Endothelial cell of umbilical vein (primary cell): Measurements from ENCODE around the gene RAB19. TPM values are rescaled to one million over a fixed set of nuclear protein-coding genes. Genes with fewer than 3 reads are reported as not detected.

ENCODE experiments used
- BruUV-seq: library from RNA; stranded (reverse); fragments of 400-500 nt; replicated peaks from 2 replicates; lab custom pipeline; 2021; lab: Mats Ljungman, UMichigan
- CTCF ChIA-PET: fragments of 300-600, 350-600 bp; sonication (Branson Sonifier 250); formaldehyde crosslinking; loops from one replicate; lab custom pipeline; 2021; ENCODE audit warnings: antibody characterized with exemption, inconsistent platforms; lab: Charles Lee
- POLR2A ChIA-PET: fragments of 300-600, 350-600 bp; sonication (Branson Sonifier 250); formaldehyde crosslinking; loops from one replicate; lab custom pipeline; 2021; ENCODE audit warnings: antibody characterized with exemption, inconsistent platforms; lab: Charles Lee
- DNase-seq: peaks from one replicate; pipeline ENCODE4 v3.0.0-alpha.2; 2011; ENCODE audit warnings: low read depth, low spot score
- FAIRE-seq: peaks from 2 replicates; lab custom pipeline; 2011; peaks lifted over from hg19 to GRCh38; lab: Jason Lieb, UNC
- H2AFZ ChIP-seq: 2 replicates; pipeline ENCODE4 v1.6.0; 2012; ENCODE audit warnings: low read depth, low read length, control low read depth, inconsistent platforms
- H3K27ac ChIP-seq: 2 replicates; pipeline ENCODE4 v1.5.1; 2011; ENCODE audit warnings: low read depth, mild to moderate bottlenecking, control low read depth, low read length, moderate library complexity; ENCODE audit not compliant: insufficient read depth
- H3K27me3 ChIP-seq, 2 experiments: 2 replicates each; pipeline versions ENCODE4 v1.6.0 to v1.6.1; 2011; ENCODE audit warnings: low read length in 2 of 2, mixed read lengths in 1 of 2; ENCODE audit not compliant: control insufficient read depth in 2 of 2, insufficient read depth in 2 of 2
- H3K36me3 ChIP-seq, 2 experiments: 2 replicates in 1 of 2; 3 replicates in 1 of 2; pipeline ENCODE4 v1.5.1; 2011; ENCODE audit warnings: low read length in 2 of 2, mild to moderate bottlenecking in 1 of 2, moderate library complexity in 1 of 2; ENCODE audit not compliant: control insufficient read depth in 2 of 2, insufficient read depth in 2 of 2; ENCODE audit errors: extremely low read depth in 1 of 2
- H3K4me1 ChIP-seq: 3 replicates; pipeline ENCODE4 v1.5.1; 2011; ENCODE audit warnings: mild to moderate bottlenecking, low read length; ENCODE audit not compliant: control insufficient read depth, insufficient read depth; ENCODE audit errors: extremely low read depth
- H3K4me2 ChIP-seq: 2 replicates; pipeline ENCODE4 v1.6.1; 2011; ENCODE audit warnings: low read length, control low read depth, mixed read lengths; ENCODE audit not compliant: insufficient read depth
- H3K4me3 ChIP-seq, 3 experiments: fragments of 200-600 bp in 1 of 3; sonication (generic), shearing (Covaris generic) in 1 of 3; replicated peaks in 1 of 3; 2 replicates each; pipeline ENCODE4 v1.5.1; 2011 to 2016; ENCODE audit warnings: control low read depth in 3 of 3, low read length in 3 of 3, mild to moderate bottlenecking in 2 of 3, inconsistent platforms in 1 of 3, low read depth in 1 of 3, moderate library complexity in 1 of 3; ENCODE audit not compliant: insufficient read depth in 1 of 3
- H3K79me2 ChIP-seq: 2 replicates; pipeline ENCODE4 v1.6.0; 2012; ENCODE audit warnings: low read length, inconsistent platforms; ENCODE audit not compliant: control insufficient read depth, insufficient read depth
- H3K9ac ChIP-seq: replicated peaks from 2 replicates; pipeline ENCODE3; 2011; ENCODE audit warnings: low read length, control low read depth; ENCODE audit not compliant: insufficient read depth; ENCODE audit errors: extremely low read depth
- H3K9me1 ChIP-seq: replicated peaks from 3 replicates; pipeline ENCODE4 v1.6.0; 2011; ENCODE audit warnings: mild to moderate bottlenecking, low read length; ENCODE audit not compliant: control insufficient read depth, insufficient read depth; ENCODE audit errors: extremely low read depth
- H3K9me3 ChIP-seq: replicated peaks from 2 replicates; pipeline ENCODE4 v1.5.1; 2012; ENCODE audit warnings: low read length, inconsistent platforms; ENCODE audit not compliant: control insufficient read depth, insufficient read depth
- H4K20me1 ChIP-seq: replicated peaks from 2 replicates; pipeline ENCODE3; 2011; ENCODE audit warnings: mild to moderate bottlenecking, low read length; ENCODE audit not compliant: control insufficient read depth, insufficient read depth; ENCODE audit errors: extremely low read depth
- EZH2 ChIP-seq: IDR thresholded peaks from 2 replicates; pipeline ENCODE4 v1.6.1; 2012; ENCODE audit warnings: borderline replicate concordance, low read depth, mild to moderate bottlenecking, moderate library complexity, low read length, inconsistent platforms; ENCODE audit not compliant: severe bottlenecking
- FOS ChIP-seq: IDR thresholded peaks from 2 replicates; pipeline ENCODE4 v1.6.1; 2011; ENCODE audit warnings: mild to moderate bottlenecking, low read length, moderate library complexity, borderline replicate concordance; ENCODE audit not compliant: insufficient read depth
- GATA2 ChIP-seq: IDR thresholded peaks from 2 replicates; pipeline ENCODE4 v1.7.0; 2011; ENCODE audit warnings: low read depth, mild to moderate bottlenecking, moderate library complexity, mixed read lengths, low read length; ENCODE audit not compliant: insufficient read length, insufficient read depth
- JUN ChIP-seq: IDR thresholded peaks from 2 replicates; pipeline ENCODE4 v1.6.1; 2011; ENCODE audit warnings: borderline replicate concordance, low read depth; ENCODE audit not compliant: insufficient read length, insufficient read depth
- MAX ChIP-seq: IDR thresholded peaks from 2 replicates; pipeline ENCODE4 v1.6.1; 2011; ENCODE audit not compliant: insufficient read depth, insufficient read length
- MYC ChIP-seq: IDR thresholded peaks from one replicate; pipeline ENCODE4 v1.6.1; 2011; ENCODE audit warnings: mild to moderate bottlenecking, low read depth, low read length
- POLR2A ChIP-seq: IDR thresholded peaks from 2 replicates; pipeline ENCODE4 v1.6.1; 2012; ENCODE audit warnings: low read depth, mild to moderate bottlenecking, control low read depth, low read length
- POLR2AphosphoS5 ChIP-seq: IDR thresholded peaks from 2 replicates; pipeline ENCODE4 v1.6.1; 2012; ENCODE audit warnings: low read depth, mild to moderate bottlenecking, control low read depth, low read length, moderate library complexity; ENCODE audit not compliant: insufficient read depth
- dilution Hi-C: fragments of 300-500 bp; cut with MboI; formaldehyde crosslinking; loops from one replicate; pipeline ENCODE4 v1.15.0; 2019; ENCODE audit warnings: low sequenced_read_pairs; ENCODE audit not compliant: extremely low pct_ligation_motif_present
- intact Hi-C: fragments of 100-400 bp; cut with micrococcal nuclease; formaldehyde crosslinking; loops from one replicate; pipeline ENCODE4 v1.10.0; 2022
- polyA plus RNA-seq, 4 experiments: library from polyadenylated mRNA; depleted of rRNA in 3 of 4; stranded (reverse) in 3 of 4; unstranded in 1 of 4; fragments of >200 nt; gene quantifications; 2 replicates each; pipeline versions ENCODE4 v1.2.1 to v1.2.3, GENCODE V29; 2011 to 2012; ENCODE audit warnings: missing spikeins in 1 of 4
- total RNA-seq: library from RNA; stranded (reverse); gene quantifications from 2 replicates; pipeline ENCODE4 v1.2.3, GENCODE V29; 2021
- TF ChIP-seq, protein P1 (sequence below), 2 donors: IDR thresholded peaks; 1 replicate in 1 of 2; 2 replicates in 1 of 2; pipeline ENCODE4 v1.5.1; 2011; ENCODE audit warnings: low read length in 2 of 2, mild to moderate bottlenecking in 2 of 2, moderate library complexity in 2 of 2, control low read depth in 1 of 2, inconsistent platforms in 1 of 2, low read depth in 1 of 2; ENCODE audit not compliant: insufficient read depth in 1 of 2; ENCODE audit errors: extremely low read depth in 1 of 2

RAB19 gene
- total and polyA plus RNA-seq, 2 donors (not counting 3 experiments of a cell fraction or from before 2014, with no cell fraction given), result not detected

- no peak overlapping the region for H3K9ac ChIP-seq
- peaks cover 60% of the 10 kb centered on the region for H3K79me2 ChIP-seq
- intact Hi-C loops, result no loop called here
- no peaks in the 10 kb centered on the region for H3K27me3 ChIP-seq
- peaks cover 7% of the 10 kb centered on the region for H3K4me1 ChIP-seq
- H3K4me2 ChIP-seq, result no peak overlapping the region
- H2AFZ ChIP-seq, result no peak overlapping the region
- H3K27ac ChIP-seq, result no peak overlapping the region
- dilution Hi-C loops, result no loop called here
- no TSS peak for BruUV-seq
- H3K4me3 ChIP-seq, result no peak overlapping the region
- DNase-seq, result no peak
- ChIA-PET POLR2A (no interaction called here), CTCF (no interaction called here)
- peaks cover 5% of the 10 kb centered on the region for H4K20me1 ChIP-seq
- no peak for FAIRE-seq
- H3K9me3 ChIP-seq, result no peaks in the 10 kb centered on the region
- H3K36me3 ChIP-seq, result no peaks in the 10 kb centered on the region
- TF ChIP-seq FOS (no peak), EZH2 (no peak), MYC (no peak), JUN (no peak), MAX (no peak), POLR2AphosphoS5 (no peak), POLR2A (no peak), GATA2 (no peak)
- TF ChIP-seq, protein P1, sequence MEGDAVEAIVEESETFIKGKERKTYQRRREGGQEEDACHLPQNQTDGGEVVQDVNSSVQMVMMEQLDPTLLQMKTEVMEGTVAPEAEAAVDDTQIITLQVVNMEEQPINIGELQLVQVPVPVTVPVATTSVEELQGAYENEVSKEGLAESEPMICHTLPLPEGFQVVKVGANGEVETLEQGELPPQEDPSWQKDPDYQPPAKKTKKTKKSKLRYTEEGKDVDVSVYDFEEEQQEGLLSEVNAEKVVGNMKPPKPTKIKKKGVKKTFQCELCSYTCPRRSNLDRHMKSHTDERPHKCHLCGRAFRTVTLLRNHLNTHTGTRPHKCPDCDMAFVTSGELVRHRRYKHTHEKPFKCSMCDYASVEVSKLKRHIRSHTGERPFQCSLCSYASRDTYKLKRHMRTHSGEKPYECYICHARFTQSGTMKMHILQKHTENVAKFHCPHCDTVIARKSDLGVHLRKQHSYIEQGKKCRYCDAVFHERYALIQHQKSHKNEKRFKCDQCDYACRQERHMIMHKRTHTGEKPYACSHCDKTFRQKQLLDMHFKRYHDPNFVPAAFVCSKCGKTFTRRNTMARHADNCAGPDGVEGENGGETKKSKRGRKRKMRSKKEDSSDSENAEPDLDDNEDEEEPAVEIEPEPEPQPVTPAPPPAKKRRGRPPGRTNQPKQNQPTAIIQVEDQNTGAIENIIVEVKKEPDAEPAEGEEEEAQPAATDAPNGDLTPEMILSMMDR (IDR thresholded peaks at IDR 0.05; ENCODE audit: extremely low read depth in 1 of 2, insufficient read depth in 1 of 2, low read depth in 1 of 2, low read length in 2 of 2), result no peak
- no peaks in the 10 kb centered on the region for H3K9me1 ChIP-seq
Observed at GRCh38 chr7:140391634-140392033, 12.2 kb upstream of the RAB19 start.
